NCI-H187 (cell line): Measurements from ENCODE around the gene CA7.
"Not testable (repeated sequence)": the region's sequence is repeated elsewhere in the genome, so short reads cannot be mapped to it uniquely, and the experiment has no call there.

Source experiments
- DNase-seq, 2 experiments: peaks; one replicate each; lab custom pipeline; 2025; lab: John Stamatoyannopoulos, UW

The CA7 gene

GRCh38 chr16:66846831-66847230 lies 2.6 kb downstream of the CA7 start:
- no peak for DNase-seq

DNA sequence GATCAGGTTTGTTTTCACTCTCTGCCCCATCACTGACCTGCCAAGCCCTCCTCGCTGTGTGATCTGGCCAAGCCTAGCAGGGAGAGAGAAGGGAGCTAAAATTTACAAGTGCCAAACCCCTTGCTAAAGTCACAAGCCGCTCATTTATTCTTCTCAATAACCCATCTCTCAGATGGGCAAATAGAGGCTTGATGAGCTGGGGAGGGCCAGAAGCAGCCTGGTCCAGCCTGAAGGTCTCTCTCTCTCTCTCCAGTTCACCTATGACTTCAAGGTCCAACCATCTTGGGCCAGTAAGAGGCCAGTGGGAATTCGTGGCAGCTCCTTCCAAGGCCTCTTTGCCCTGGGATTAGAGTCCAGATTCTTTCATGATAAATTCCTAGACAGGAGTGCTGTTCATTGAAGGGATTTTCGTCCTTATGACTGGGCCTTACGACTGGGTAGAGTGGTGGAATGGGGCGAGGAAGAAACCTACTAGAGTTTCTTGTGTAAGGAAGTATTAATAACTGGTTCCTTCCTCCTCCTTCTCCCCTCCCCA lies 3.4 kb downstream of the CA7 start:
- no peak for DNase-seq

DNA sequence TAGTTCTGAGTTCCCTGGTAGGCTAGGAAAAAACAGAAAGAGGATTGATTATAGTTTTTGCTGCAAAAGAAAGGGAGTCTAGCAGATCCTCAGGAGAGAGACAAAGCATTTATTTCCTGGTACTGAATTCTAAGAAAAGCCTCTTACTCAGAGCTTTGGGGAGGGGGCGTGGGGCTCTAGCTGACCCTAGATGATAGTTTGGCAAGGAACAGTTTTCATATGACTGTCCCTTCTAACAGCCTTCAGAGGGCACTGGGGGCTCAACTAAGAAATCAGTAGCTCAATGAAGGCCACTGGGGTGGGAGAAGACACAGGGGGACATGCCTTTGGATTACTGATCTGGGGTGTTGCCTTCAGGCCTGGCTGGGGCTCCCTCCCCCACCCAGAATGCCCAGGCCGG lies 4.0 kb downstream of the CA7 start:
- no peak for DNase-seq

GRCh38 chr16:66849021-66849420 lies 4.8 kb downstream of the CA7 start:
- no peak for DNase-seq

- no peak for DNase-seq
Observed at GRCh38 chr16:66849549-66849948, 5.3 kb downstream of the CA7 start.

DNA sequence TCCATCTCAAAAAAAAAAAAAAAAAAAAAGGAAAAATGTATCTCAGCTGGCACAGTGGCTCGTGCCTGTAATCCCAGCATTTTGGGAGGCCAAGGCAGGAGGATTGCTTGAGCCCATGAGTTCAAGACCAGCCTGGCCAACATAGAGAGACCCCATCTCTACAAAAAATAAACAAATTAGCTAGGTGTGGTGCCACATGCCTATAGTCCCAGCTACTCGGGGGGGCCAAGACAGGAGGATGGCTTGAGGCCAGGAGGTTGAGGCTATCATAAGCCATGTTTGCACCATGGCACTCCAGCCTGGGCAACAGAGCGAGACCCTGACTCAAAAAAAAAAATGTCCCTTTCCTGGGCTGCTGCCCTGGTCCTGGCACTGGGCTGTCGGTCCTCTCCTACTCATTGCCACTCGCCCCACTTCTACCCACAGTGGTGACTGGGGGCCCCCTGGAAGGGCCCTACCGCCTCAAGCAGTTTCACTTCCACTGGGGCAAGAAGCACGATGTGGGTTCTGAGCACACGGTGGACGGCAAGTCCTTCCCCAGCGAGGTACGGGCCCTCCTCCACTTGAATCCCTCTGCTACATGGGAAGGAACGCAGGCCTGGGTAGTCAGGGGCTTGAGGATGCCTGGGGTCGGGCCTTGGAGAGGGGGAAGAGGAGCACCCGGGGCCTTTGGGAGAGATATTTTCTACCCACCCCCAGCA lies 6.1 kb downstream of the CA7 start:
- DNase-seq = no peak

DNA sequence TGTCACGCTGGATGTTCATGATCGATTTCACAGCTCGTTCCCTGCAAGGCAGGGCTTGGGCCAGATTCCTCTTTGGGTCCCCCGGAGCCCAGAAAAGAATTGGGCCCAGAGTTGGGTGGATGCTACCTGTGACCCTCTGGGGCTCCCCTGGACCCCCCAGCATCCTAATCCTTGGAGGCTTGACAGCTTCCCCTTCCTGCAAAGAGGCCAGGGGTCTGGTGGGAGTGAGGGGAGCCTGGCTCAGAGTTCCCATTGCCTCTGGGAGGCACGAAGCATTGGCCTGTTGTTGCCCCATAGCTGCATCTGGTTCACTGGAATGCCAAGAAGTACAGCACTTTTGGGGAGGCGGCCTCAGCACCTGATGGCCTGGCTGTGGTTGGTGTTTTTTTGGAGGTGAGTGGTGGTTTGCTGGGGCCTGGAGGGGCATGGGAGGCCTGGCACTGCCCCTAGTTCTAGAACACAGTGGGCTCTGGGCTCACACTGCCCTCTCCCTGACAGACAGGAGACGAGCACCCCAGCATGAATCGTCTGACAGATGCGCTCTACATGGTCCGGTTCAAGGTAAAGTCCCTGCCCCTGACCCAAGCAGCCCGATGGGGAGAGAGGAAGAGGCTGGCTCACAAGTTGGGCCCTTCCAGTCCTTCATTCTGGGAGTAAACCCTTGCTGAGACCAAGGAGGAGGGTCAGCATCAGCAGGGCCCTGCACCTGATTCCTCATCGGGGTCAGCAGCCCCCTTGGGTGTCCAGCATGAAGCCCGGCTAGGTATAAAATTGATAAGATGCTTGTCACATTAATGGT lies 7.2 kb downstream of the CA7 start:
- no peak for DNase-seq

- DNase-seq = no peak
Observed at GRCh38 chr16:66853261-66854139, 9.3 kb downstream of the CA7 start.

DNA sequence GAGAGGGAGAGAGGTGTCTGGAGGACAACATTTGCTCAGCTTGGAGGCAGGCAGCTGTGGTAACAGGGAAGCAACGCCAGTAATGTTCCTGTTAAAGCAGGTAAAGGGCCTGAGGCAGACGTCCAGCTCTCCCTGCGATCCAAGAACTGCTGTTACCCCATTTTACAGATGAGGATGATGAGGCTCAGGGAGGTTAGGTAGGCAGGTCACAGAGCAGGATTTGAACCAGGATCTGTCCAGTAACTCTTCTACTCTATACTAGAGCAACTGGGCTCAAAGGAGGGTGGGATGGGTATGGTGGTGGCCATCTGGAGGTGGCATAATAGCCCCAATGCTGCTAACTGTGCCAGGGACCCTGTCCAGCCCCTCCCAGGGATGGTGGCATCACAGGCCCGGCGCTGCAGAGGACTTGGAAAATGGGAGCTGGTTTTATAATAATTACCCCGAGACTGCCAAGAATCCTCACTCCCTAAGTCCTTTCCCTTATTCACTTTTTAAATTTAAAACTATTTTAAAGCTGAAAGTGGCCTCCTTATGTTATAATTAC lies 12.0 kb downstream of the CA7 start:
- DNase-seq = no peak

DNA sequence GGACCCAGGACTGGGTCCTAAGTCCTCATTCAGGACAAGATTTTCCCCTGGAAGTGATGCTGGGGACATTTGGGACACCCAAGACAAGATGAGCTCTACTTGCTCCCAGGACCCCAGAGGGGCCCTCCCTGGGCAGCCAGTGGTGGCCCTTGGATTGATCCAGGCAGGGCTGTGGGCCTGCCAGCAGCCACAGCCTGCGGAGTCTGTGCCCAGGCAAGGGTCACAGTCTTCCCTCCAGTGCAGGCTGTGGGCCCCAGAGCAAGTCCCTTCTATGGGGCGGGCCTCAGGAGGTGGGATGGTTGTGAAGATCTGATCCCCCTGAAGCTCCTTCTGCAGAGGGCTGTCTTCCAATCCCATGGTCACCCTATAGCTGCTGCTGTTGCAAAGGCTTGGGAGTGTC lies 12.6 kb downstream of the CA7 start:
- no peak for DNase-seq

DNA sequence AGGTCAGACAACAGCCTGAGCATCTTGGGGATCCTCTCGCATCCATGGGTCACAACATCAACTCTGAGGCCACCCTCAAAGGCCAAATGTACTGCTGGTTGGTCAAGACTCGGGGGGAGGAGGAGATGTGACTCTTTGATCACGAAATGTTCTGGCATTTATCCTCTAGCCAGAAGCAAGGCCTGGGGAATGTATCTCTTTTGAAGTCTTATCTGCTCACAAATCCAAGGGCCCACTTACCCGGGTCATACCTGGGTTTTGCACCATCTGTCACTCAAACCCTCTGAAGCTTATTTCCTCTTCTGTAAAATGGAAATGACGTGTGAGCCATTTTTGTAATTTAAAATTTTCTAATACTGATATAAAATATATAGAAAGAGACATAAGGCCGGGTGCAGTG lies 13.2 kb downstream of the CA7 start:
- DNase-seq = no peak

- no peak for DNase-seq
Observed at GRCh38 chr16:66858740-66859396, 14.7 kb downstream of the CA7 start.

DNA sequence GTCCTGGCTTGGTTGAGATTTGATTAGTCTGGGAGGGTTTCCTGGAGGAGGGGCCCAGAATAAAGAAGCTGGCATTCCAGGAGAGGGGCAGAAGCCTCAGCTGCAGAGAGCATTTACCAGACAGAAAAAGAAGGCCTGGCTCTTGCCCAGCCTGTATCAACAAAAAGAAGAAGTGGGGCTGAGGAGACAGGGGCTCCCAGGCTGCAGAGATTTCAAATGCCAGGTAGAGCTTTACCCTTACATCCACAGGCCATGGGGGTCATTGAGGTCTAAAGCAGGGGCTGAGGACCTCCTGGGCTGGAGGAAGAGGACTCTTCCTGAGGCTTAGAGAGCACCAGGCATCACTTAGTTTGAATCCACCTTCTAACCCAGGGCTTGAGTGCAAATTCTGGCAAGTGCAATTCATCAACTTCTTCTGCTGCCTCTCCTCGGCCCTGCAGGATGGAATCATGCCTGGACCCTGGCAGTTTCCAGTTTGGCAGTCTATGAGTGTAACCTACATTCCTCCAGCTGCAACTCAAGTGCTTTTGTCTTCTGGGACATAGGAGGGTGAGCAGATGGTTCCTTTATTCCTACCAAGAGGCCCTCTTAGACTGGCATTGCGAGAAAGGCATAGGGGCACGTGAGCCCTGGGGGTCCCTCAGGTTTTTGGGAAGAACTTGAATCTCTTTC lies 15.3 kb downstream of the CA7 start:
- no peak for DNase-seq

DNA sequence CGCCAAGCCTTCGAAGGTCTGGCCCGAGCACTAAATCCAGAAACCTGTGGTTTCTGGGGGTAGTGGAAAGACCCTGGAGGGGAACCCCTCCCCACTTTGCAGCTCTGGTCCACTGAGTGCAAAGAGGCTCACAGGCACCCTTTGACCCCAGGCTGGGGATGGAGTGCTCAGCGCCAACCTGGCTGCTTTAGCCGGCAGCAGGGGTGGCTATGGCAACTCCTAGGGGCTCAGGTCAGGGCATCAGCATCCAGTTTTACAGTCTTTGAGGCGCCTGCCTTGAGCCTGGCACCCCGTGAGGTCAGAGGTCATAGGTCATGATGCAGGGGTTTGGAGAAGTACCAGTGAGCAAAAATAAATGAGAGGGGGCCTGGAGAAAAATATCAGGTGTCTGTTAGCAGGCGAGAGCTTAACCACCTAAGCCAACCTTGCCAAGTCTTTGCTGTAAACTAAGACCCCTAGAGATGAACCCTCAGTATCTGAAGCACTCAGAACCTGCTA lies 17.9 kb downstream of the CA7 start:
- no peak for DNase-seq

GRCh38 chr16:66863707-66864106 lies 19.5 kb downstream of the CA7 start:
- DNase-seq = no peak

GRCh38 chr16:66869424-66869823 lies 25.2 kb downstream of the CA7 start:
- no peak for DNase-seq

- not testable (repeated sequence) for DNase-seq
Observed at GRCh38 chr16:66871363-66871762, 27.1 kb downstream of the CA7 start.

DNA sequence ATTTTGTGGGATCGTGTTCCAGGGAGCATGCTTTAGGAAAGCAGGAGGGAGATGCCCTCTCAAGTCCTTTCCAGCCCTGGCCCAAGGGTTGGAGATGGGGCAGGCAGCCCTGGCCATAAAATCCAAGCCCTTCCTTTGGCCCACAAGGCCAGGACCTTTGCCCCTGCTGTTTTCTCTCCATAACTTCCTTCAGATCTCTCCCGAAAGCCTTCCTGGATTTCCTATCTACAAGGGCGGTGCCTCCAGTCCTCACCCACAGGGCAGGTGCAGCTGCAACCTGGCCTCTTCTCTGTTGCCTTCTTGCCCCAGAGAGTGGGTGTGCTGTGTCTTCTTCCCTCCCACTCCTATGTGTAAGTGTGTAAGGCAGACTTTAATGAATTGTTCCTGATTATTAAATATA lies 27.6 kb downstream of the CA7 start:
- no peak for DNase-seq

GRCh38 chr16:66872559-66872942 lies 28.3 kb downstream of the CA7 start:
- DNase-seq = no peak

GRCh38 chr16:66872943-66873684 lies 28.9 kb downstream of the CA7 start:
- peak; percentile 9 to 13 for DNase-seq
